ENCODE data around the gene C14orf119.

The C14orf119 gene

GRCh38 chr14:23112359-23113178 lies 17.3 kb downstream of the C14orf119 start:
- no peak for FAIRE-seq

DNA sequence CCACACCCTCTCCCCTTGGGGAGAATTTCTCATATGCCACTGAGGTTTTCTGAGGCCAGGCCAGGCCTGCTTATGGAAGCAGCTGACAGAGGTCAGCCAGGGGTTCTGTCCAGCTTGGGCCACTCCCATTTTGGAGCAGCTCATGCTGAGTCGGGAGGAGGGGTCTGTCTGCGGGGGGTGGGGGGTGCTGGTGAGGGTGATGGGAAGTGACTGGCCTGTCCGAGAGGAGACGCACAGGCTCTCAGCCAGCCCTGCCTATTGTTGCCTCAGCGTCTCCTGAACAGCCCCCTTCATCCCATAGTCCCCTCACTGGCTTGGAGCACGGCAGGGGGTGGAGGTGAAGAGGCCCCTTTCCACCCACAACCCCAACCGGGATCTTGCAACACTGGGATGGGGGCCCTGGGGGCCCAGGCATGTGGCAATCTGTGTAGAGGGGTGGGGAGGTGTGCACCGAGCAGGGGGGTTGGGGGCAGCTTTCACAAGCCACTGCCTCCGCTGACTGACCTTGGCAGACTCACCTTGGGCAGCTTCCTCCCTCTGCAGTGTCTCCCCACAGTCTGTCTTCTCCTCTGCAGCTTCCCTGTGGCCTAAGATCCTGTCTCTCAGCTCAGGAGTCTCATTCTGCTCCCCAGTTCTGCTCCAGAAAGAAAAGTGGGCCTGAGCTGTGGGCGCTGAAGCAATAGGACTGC lies 18.3 kb downstream of the C14orf119 start:
- FAIRE-seq = no peak

DNA sequence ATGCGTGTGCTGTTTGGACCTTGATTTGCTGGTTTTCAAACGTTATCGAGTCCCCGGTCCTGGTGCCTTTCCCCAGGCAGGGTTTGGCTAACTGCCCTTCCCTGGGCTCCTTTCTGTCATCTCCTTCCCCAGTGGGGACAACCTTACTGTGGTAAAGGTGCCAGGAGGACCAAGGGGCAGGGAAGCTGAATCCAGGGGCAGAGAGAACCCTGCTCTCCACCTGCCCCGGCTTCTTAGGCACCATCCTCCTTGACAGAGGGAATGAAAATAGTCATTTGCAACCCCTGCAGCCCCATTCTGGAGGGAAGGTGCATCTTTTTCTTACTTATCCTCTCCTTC lies 18.8 kb downstream of the C14orf119 start:
- no peak for FAIRE-seq

DNA sequence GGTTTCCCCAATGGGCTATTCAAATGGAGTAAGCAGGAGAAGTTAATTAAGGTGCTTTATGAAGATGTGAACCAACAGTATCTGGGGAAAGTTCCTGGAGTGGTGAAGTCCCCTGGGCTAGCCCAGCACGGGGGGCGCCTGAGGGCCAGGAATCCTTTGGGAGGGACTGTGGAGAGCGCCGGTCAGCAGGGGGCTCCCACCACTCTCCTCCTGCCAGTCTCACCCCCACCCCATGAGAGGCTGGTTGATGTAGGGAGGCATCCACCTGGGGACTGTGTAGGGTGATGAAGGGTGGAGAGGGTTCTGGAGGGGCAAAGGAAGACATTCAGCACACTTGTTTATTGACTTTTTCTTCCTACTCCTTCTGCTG lies 19.3 kb downstream of the C14orf119 start:
- FAIRE-seq = no peak

DNA sequence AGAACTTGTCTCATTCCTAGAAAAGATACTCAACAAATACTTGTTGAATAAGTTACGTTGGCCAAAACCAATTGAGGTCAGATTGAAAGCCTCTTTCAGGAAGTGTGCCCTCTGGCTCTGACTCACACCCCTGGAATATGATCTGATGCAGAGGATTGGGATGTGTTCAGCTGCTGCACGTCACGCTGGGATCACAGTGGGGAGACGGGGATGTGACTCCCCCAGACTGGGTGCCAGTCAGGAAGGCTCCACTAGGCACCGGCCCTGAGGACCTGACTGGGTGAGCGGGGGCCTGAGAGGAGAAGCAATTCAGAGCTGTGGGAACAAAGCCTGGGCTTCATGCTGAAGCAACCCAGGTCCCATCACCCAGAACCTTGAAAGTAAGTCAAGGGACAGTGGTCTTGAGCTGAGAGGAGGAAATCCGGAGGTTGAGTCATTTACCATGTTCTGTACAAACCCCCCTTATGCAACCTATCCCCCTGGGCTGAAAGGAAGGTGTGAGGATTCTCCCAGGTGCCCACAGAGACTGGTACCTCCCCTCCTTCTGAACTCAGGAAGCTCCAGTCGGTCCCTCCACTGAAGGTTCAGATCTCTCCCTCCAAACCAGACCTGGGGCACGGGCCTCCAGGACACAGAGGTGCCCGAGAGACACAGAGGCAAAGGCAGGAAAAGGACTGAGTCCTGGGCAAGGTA lies 19.9 kb downstream of the C14orf119 start:
- FAIRE-seq = no peak

DNA sequence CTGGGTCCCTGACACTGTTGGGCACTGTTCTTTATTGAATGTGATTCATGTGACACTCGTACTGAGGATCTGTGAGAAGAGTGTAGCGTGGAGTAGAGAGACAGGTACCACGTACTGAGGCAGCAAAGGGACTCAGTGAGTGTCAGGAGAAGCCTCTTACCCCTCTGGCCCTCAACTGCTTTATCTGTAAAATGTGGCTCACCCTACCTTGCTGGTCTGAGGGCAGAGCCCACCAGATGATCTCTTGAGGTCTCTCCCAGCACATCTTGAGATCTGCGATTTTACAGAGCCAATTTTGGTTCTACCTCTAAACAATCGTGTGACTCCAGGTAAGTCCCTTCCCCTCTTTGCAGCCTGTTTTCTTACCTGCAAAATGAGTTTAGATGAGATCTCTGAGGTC lies 20.6 kb downstream of the C14orf119 start:
- no peak for FAIRE-seq

- FAIRE-seq = no peak
Measured at GRCh38 chr14:23117371-23118020, 22.2 kb downstream of the C14orf119 start.

DNA sequence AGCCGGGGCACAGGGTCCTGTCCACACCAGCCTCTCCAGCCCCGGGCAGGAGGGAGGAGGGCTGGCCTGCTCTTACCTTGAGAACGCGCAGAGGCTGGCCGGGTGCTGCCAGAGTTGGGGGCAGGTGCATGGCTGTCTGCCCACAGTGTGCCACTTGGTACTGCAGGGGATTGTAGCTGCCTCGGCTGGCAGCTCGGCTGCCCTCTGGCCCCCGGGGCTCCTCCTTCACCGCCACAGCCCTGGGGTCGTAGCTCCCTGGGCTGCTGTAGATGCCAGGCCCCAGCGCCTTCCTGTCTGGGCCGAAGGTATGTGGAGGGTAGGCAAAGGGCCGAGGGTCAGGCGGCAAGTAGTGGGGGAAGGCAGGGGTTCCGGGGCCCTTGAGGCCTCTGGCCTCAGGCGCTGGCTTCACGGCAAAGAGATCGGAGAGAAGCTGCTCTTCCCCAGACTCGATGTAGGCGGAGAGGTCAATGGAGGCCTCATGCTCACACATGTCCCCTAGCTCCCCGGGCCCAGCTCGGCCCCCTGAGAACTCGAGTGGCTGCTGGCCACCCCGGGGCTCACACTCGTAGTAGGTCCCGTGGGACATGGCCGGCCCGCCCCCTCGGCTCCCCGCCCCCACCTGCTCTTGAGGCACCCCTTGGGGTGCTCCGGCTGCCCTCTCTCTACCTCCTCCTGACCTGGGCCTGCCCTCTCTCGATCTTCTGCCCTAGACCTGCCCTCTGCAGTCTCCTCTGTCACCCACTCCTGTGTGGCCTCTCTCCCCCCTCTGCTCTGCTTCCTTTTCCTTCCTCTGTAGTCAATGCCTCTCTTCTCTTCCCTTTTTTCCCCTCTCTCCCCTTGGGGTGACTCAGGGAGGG lies 23.4 kb downstream of the C14orf119 start, which contains the start of gene CEBPE:
TSS of gene CEBPE (minus strand) at position 750 of the 857 bp plus-strand sequence. CDS start at position 586, 164 bp downstream.
- FAIRE-seq = no peak

DNA sequence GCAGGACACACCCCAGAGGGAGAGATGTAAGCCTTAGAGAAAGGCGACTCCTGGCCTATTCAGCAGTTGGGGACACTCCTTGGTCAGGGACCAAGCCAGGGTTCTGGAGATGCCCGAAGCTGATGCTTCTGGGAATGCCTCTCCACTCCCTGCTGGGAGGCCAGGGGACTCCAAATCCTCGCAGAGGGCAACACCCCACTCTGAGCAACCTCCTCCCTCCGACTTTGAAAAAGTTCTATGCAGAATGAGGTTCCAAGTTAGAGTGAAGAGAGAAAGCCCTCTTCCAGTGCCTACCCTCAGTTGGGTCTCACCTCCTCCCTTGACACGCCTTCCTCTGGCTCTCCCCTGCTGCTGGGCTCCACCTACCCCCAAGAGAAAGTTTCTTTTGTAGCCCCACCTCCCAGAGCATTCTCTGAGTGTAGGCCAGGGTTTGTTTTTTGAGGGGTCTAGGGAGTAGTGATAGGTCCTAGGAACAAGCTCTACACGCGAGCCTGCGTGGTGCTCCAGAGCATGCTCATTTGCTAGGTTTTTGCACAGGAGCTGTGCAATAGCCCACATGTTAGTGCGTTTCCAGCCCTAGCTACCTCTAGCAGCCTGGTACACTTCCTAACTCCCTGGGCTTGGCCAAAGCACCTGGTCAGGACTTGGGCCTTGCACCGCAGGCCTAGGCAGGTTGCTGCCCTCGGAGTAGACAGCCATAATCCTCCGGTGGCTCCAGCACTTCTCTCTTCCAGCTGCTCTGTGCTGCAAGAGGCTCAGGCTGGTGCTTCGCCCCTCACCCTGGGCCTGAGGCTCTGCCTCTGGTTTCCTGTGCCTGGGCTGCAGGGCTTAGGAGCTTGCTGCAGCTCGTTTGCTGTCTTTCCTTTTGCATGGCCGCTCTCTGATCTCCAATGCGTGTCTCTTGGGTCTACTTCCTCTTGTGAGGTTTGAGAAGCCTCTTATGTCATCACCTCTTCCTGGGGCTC lies 24.3 kb downstream of the C14orf119 start:
- no peak for FAIRE-seq

DNA sequence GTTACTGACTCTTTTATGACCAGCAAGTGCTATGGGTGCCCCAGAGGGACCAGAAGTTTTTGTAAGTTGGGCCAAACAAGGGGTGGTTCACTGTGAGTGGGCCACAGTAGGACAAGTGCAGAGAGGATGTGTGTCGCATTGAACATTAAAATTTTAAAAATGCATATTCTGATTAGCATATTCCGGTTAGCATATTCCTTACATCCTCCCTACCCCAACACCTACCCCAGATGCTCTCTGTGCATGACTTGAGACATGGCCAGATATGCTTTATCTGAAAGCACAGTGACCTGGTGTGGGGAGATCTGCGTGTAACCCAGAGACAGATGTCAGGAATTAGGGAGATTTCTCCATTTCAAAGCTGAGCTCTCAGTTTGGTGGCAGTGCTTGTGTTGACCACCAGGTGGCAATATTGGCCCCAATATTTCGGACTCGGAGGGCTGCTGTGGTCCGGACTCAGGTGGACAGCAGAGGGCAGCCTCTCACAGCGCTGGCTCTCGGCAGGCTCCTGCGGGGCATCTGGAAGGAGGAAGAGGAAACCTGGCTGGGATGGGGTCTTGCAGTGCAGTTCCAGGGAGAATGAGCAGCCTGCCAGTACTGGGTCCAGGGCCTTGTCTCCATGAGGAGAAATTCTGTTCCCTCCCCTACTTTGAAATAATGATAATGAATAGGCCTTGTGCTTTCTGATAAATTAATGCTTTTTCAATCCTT lies 25.4 kb downstream of the C14orf119 start:
- peak; percentile 9 for FAIRE-seq

GRCh38 chr14:23121361-23121771 lies 26.1 kb downstream of the C14orf119 start:
- no peak for FAIRE-seq

DNA sequence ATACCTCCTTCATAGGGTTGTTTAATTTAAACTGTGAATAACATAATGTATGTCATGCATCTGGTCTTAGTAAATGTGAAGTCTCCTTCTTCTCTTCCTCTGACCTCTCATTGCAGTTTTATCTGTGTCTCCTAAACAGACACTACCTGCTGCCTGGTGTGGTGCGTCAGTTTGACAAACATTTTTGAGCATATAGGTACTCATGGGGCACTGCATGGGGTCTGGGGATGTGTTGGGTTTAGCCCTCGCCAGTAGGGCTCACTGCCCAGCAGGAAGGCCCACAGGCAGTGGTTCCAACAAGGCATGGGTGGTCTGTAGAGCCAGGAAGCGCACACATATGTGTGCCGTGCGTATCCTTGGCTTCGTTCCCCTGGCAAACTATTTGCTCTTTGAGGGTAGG lies 26.8 kb downstream of the C14orf119 start:
- FAIRE-seq = no peak

GRCh38 chr14:23123419-23123818 lies 28.1 kb downstream of the C14orf119 start:
- FAIRE-seq = no peak

DNA sequence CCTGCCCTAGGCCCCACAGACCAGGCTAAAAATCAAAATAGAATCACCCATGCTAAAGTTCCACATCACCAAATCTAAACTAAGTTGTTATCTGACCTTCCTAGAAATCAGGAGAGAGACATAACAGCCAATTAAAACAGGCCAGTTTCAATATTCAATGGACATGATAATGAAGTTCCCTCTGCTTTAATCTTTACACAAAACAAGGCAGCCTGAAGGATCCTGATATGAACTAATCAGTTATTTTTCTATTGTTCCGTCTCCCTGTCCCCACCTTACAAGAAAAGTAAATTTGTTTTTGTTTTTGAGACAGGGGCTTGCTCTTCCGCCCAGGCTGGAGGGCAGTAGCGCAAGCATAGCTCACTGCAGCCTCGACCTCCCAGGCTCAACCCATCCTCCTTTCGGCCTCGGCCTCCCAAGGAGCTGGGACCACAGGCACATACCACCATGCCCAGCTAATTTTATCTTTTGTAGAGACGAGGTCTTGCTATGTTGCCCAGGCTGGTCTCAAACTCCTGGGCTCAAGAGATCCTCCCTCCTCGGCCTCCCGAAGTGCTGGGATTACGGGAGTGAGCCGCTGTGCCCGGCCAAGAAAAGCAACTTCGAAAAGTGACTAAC lies 29.1 kb downstream of the C14orf119 start:
- FAIRE-seq = no peak

- FAIRE-seq = no peak
Measured at GRCh38 chr14:23125011-23125410, 29.7 kb downstream of the C14orf119 start.

DNA sequence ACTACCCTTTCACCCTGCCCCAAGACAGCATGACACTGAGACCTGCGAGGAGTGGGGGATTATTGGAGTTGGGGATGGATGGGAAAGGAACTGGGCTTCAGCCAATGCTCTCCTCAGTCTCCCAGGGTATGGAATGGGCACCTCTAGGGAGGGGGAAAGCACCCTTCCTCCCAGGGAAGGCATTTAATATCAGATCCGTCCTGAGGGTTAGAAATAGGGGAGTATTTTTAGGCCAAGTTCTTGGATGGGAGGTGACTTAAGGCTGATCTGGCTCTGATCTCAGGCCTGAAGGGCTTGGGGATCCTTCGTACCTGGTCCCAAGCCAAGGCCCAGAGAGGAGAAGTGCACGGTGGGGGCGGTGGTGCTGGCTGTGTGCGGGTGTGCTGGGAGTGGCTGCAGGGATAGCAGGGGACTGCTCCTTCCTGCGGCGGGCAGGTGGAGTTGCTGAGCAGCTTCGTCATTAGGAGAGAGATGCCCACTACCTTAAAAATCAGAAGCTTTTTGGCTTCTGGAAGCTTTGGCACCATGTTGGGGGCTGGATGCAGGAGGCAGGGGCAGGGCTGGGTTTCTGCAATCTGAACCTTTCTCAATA lies 30.7 kb downstream of the C14orf119 start:
- no peak for FAIRE-seq

- FAIRE-seq = no peak
Measured at GRCh38 chr14:23126548-23127278, 31.4 kb downstream of the C14orf119 start.

DNA sequence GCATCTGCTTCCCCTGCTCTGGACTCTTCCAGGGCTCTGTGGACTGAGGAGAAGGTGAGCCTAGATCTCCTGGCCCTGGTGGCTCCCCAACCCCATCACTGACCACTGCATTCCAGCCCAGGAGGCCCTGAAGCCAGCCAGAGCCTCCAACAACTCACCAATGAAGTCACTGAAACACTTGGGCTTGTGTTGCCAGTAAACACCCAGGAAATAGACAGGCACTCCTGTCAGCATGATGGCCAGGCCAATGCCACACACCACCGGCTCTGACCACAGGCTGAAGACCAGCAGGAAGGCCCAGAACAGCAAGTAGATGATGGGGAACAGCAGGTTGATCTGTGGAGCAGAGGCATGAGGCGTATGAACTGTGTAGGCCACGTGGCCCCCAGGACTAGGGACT lies 32.6 kb downstream of the C14orf119 start:
- FAIRE-seq = no peak
